Stimulated activated CD4-positive, alpha-beta T cell treated with anti-CD3 and anti-CD28 coated beads, TNF-alpha, amount 100 ng/mL, for 1 hour (primary cell): Measurements from ENCODE around the gene NEO1.

ENCODE experiments used
- DNase-seq, 3 donors: peaks; one replicate each; pipeline ENCODE4 v3.0.0-alpha.2; 2020; ENCODE audit warnings: low read depth in 3 of 3, low spot score in 1 of 3

NEO1 gene

DNA sequence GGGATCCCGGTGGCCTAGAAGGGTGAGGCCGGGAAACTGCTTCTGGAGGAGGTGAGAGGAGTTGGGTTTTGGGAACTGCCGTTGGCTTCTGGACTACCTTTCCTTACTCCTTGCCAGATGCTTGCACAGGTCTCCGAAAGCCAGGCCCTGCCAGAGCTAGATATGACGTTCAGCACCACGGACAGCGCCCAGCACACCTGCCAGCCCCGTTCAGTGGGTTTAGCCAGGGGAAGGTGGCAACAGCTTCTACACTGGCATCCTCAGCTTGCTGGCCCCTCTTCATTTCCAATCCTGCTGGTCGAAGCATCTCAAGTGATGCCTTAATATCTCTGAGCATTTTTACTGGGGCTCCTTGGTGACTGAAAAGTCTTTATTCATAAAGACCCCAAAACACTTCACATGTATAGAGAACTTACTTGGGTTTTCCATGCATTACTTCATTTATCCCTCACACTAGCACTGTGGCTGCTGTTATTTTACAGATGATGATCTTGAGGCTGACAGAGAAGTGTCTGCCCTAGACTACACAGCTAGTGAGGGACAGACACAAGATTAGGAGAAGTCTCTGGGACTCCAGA, 294.6 kb downstream of the NEO1 start:
- peak in 2 of 3 donors; percentile 13 to 36 for DNase-seq

DNA sequence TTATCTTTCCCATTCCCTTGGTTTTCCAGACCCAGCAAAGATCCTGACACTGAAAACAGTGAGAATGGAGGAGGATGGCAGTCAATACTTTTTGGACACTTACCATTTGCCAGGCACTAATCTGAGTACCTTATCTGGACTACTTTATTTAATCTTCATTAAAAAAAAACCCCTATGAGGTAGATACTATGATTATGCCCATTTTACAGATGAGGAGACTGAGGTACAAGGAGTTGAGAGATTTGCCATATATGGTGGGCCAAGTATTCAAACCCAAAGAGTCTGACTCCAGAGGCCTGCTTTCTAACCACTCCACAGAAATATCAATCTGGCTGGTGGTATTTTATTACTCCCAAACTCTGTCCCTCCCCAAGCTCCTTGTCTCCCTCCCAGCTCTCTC, 296.9 kb downstream of the NEO1 start:
- DNase-seq = no peak

DNA sequence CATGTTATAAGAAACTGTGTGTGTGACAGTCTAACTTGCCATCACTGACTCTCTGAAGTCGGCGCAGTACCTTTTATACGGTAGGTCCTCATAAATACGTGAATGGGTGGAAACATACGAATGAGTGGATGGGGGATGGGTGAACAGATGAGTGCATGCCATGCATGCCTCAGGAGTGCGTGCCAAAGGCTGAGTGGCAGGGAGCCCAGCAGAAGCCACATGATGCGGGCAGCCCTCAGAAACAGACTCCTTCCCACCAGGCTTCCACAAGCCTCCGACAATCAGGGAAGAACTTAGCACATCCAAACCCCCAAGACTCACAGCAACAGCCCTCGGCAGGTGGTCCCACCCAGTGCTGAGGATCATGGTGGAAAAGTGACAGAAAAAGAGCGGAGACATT, 299.8 kb downstream of the NEO1 start:
- DNase-seq = no peak

DNA sequence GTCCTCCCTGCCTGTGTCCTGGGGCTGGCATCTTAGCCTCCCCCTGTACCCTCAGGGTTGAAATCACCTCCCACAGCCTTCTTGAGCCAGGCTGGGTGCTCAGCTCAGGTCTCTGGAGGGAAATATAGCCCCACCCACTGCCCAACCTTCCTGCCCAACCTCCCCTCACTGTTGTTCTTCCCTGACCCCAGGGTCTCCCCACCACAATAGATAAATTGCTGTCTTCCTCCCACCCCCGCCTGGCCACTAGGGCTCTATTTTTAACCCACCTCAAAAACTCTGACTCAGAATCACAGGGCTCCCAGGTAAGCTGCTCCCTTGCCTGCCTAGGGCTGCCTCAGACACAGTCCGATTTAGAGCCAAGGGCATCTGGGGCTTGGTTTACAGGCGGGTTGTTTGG, 301.5 kb downstream of the NEO1 start:
- no peak for DNase-seq

DNA sequence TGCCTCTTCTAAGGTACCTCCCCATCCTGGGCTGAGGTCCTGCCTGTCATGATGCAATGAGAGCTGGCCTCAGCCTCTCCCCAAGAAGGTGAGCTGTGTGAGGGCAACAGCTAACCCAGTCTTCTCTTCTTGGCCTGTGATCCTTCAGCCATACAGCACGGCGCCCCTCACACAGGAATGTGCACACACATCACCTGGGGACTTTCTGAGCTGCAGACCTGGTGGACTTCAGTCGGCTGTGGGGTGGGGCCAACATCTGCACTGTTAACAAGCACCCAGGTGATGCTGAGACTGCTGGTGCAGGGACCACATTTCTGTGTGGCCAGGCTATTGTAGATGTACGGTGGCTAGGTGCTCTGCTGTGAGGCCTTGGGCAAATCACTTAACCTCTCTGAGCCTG, 302.0 kb downstream of the NEO1 start:
- DNase-seq = no peak
